PC-9 (cell line): ENCODE data around the gene KIAA1217.
"Not testable (repeated sequence)": the region's sequence is repeated elsewhere in the genome, so short reads cannot be mapped to it uniquely, and the experiment has no call there.

Experiments
- EZH2 ChIP-seq: fragments of 200-600 bp; sonication (generic); IDR thresholded peaks from 2 replicates; pipeline ENCODE4 v1.8.0; 2017; ENCODE audit warnings: antibody characterized with exemption, low read depth
- TF ChIP-seq, protein P1 (sequence below): fragments of 200-600 bp; sonication (generic); conservative IDR thresholded peaks from 2 replicates; pipeline ENCODE4 v1.6.1; 2017; ENCODE audit warnings: mixed run types, antibody characterized with exemption, mild to moderate bottlenecking, moderate library complexity

DNA sequence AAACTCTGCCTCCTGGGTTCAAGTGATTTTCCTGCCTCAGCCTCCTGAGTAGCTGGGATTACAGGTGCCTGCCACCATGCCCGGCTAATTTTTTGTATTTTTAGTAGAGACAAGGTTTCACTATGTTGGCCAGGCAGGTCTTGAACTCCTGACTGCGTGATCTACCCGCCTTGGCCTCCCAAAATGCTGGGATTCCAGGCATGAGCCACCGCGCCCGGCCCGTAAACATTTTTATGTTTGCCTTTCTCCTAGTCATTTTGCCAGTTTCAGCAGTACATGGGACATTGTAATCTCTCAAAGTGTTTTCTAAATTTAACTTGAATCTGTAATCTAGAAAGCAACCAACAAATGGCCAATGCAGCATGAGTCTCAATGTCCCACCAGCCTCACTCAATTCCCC is 128.8 kb downstream of the KIAA1217 start:
- TF ChIP-seq, protein P1, sequence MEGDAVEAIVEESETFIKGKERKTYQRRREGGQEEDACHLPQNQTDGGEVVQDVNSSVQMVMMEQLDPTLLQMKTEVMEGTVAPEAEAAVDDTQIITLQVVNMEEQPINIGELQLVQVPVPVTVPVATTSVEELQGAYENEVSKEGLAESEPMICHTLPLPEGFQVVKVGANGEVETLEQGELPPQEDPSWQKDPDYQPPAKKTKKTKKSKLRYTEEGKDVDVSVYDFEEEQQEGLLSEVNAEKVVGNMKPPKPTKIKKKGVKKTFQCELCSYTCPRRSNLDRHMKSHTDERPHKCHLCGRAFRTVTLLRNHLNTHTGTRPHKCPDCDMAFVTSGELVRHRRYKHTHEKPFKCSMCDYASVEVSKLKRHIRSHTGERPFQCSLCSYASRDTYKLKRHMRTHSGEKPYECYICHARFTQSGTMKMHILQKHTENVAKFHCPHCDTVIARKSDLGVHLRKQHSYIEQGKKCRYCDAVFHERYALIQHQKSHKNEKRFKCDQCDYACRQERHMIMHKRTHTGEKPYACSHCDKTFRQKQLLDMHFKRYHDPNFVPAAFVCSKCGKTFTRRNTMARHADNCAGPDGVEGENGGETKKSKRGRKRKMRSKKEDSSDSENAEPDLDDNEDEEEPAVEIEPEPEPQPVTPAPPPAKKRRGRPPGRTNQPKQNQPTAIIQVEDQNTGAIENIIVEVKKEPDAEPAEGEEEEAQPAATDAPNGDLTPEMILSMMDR: not testable (repeated sequence)
- not testable (repeated sequence) for TF ChIP-seq EZH2
